ENCODE results near the gene OCLN. TPM values are rescaled to one million over a fixed set of nuclear protein-coding genes. Genes with fewer than 3 reads are reported as not detected.
"Not testable (repeated sequence)": the region's sequence is repeated elsewhere in the genome, so short reads cannot be mapped to it uniquely, and the experiment has no call there.

Gene OCLN, protein sequence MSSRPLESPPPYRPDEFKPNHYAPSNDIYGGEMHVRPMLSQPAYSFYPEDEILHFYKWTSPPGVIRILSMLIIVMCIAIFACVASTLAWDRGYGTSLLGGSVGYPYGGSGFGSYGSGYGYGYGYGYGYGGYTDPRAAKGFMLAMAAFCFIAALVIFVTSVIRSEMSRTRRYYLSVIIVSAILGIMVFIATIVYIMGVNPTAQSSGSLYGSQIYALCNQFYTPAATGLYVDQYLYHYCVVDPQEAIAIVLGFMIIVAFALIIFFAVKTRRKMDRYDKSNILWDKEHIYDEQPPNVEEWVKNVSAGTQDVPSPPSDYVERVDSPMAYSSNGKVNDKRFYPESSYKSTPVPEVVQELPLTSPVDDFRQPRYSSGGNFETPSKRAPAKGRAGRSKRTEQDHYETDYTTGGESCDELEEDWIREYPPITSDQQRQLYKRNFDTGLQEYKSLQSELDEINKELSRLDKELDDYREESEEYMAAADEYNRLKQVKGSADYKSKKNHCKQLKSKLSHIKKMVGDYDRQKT
- polyA plus RNA-seq (2012; ENCODE audit: insufficient read depth, insufficient read length, low read depth), result 1.5 TPM

DNA sequence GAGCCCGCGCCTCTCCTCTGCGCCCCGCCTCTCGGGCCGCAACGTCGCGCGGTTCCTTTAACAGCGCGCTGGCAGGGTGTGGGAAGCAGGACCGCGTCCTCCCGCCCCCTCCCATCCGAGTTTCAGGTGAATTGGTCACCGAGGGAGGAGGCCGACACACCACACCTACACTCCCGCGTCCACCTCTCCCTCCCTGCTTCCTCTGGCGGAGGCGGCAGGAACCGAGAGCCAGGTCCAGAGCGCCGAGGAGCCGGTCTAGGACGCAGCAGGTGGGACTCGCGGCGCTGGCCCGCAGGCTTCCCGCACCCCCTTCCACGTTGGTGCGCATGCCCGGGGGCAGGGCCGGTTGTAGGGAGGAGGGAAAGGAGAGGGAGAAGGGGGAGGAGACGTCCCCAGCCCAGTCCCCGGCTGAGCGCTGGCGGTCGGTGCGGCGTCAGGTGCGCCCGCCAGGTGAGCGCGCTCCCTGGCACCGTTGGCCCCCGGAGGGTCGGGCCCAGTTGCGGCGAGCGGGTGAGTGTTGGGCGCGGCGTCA is at the start of gene OCLN:
OCLN (plus strand) TSS at position 400 of the 532 bp plus-strand sequence. CDS start 11,455 bp downstream, outside the sequence.
- peak; percentile 25 for DNase-seq
- Histone ChIP-seq H3K36me3 (no peaks in the 10 kb centered on the region), H3K4me1 (no peaks in the 10 kb centered on the region), H3K4me3 (ENCODE audit: low read depth, low read length) (peak within 1 kb of the TSS; percentile 37), H3K9me3 (0 out of 2 replicates have a peak, but pooled peaks cover 4% of the 10 kb centered on the region), H3K27me3 (peaks cover 89% of the 10 kb centered on the region)
- TF ChIP-seq, protein P1, sequence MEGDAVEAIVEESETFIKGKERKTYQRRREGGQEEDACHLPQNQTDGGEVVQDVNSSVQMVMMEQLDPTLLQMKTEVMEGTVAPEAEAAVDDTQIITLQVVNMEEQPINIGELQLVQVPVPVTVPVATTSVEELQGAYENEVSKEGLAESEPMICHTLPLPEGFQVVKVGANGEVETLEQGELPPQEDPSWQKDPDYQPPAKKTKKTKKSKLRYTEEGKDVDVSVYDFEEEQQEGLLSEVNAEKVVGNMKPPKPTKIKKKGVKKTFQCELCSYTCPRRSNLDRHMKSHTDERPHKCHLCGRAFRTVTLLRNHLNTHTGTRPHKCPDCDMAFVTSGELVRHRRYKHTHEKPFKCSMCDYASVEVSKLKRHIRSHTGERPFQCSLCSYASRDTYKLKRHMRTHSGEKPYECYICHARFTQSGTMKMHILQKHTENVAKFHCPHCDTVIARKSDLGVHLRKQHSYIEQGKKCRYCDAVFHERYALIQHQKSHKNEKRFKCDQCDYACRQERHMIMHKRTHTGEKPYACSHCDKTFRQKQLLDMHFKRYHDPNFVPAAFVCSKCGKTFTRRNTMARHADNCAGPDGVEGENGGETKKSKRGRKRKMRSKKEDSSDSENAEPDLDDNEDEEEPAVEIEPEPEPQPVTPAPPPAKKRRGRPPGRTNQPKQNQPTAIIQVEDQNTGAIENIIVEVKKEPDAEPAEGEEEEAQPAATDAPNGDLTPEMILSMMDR (IDR thresholded peaks at IDR 0.05; ENCODE audit: low read depth, low read length), result no peak

DNA sequence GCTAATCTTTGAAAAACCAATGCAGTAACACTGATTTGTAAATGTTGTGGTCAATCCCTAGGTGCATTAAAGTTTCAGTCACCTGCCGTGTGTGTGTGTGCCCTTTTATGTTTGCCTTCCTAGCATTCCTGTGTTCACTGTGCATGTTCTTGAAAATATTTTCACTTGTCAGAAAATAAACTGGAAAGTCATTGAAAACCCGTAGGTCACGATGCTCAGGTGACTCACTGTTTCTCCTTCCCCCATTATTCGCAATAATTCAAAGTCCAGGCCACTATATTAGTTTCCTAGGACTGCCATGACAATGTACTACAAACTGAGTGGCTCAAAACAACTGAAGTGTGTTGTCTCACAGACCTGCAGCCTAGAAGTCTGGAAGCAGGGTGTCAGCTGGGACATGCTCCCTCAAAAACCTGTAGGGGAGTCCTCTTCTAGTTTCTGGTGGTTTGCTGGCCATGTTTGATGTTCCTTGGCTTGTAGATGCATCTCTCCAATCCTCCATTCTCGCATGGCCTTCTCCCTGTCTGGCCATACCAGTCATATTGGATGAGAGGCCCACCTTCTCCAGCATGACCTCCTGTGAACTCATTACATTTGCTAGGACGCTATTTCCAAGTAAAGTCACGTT is 48.3 kb upstream of the OCLN start:
- DNase-seq, result no peak
- Histone ChIP-seq H3K4me3 (ENCODE audit: low read depth, low read length) (no peak overlapping the region), H3K9me3 (no peaks in the 10 kb centered on the region), H3K27me3 (no peaks in the 10 kb centered on the region), H3K36me3 (no peaks in the 10 kb centered on the region), H3K4me1 (no peaks in the 10 kb centered on the region)
- TF ChIP-seq, protein P1 (IDR thresholded peaks at IDR 0.05; ENCODE audit: low read depth, low read length), result no peak

DNA sequence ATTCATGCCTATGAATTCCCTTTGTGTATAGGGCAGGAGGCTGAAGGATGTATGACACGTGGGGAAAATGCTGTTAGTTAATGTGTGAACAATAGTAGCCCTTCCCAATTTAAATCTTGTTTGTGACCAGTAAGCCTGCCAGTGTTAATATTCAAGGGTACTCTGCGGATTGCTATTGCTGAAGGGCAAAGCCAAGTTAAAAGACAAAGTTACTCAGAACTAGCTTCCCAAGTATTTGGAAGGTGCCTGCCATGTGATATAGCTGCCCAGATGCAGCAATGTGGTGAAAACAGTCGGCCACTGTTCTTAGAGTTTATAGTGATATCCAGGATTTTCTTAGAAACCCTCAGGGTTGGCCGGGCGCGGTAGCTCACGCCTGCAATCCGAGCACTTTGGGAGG is 43.1 kb upstream of the OCLN start:
- Histone ChIP-seq H3K36me3 (no peaks in the 10 kb centered on the region), H3K4me1 (no peaks in the 10 kb centered on the region), H3K27me3 (no peaks in the 10 kb centered on the region)

DNA sequence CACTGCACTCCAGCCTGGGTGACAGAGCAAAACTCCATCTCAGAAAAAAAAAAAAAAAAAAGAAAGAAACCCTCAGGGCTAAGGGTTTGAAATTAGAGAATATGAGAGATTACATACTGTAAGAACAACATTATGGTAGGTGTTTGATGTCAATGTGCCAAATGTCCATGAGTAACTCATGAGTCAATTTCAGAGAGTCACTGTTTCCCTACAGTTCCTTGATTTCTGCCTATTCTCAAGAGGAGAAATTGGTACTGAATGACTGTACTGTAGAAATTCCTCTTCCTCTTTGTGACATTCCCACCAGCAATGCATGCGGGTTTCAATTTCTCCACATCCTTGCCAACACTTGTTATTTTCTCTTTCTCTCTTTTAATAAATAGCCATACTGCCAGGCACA is 42.5 kb upstream of the OCLN start:
- Histone ChIP-seq H3K4me3 (ENCODE audit: low read depth, low read length) (no peak overlapping the region), H3K27me3 (no peaks in the 10 kb centered on the region), H3K36me3 (no peaks in the 10 kb centered on the region), H3K9me3 (no peaks in the 10 kb centered on the region), H3K4me1 (no peaks in the 10 kb centered on the region)
- DNase-seq, result no peak
- TF ChIP-seq, protein P1 (IDR thresholded peaks at IDR 0.05; ENCODE audit: low read depth, low read length), result no peak

More for the DNA sequence above, 43.1 kb upstream of the OCLN start:
- DNase-seq, result no peak
- TF ChIP-seq, protein P1 (IDR thresholded peaks at IDR 0.05; ENCODE audit: low read depth, low read length), result no peak
- Histone ChIP-seq H3K9me3 (no peaks in the 10 kb centered on the region), H3K4me3 (ENCODE audit: low read depth, low read length) (no peak overlapping the region)

DNA sequence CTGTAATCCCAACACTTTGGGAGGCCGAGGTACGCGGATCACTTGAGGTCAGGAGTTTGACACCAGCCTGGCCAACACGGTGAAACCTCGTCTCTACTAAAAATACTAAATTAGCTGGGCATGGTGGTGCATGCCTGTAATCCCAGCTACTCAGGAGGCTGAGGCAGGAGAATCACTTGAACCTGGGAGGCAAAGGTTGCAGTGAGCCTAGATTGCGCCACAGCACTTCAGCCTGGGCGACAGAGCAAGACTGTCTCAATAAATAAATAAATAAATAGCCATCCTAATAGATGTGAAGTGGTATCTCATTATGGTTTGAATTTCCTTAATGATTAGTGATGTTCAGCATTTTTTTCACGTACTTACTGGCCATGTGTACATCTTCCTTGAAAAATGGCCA is 42.1 kb upstream of the OCLN start:
- not testable (repeated sequence) for H3K9me3 ChIP-seq; H3K36me3 ChIP-seq; DNase-seq; H3K4me1 ChIP-seq; H3K4me3 ChIP-seq (ENCODE audit: low read depth, low read length); H3K27me3 ChIP-seq

DNA sequence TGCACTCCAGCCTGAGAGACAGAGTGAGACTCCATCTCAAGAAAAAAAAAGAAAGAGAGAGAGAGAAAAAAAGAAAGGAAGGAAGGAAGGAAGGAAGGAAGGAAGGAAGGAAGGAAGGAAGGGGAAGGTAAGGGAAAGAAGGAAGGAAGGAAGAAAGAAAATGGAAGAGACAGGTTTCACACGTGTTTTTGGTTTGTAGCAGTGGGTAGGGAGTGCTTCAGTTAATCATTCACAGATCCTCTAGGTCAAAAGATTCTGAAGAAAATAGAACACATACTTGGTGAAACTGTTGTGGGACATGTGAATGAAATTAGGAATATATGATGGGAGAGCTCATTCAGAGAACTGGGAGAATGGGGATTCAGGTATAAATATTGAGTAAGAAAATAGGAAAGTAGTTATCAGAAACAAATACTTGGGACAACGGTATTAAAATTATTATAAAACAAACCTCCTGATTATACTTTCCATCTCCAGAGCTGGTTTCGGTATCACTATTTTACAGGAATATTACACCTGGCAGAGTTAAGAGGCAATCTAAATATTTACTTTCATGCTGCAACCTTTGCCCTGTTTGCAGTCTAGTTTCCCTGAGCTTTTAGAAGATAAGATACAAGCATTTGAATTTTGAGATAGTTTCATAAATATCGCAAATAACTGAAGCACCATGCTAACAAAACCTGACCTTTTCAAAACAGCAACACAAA is 40.5 kb upstream of the OCLN start:
- Histone ChIP-seq H3K36me3 (no peaks in the 10 kb centered on the region), H3K27me3 (no peaks in the 10 kb centered on the region), H3K4me1 (no peaks in the 10 kb centered on the region), H3K9me3 (no peaks in the 10 kb centered on the region), H3K4me3 (ENCODE audit: low read depth, low read length) (no peak overlapping the region)
- DNase-seq, result no peak
- TF ChIP-seq, protein P1 (IDR thresholded peaks at IDR 0.05; ENCODE audit: low read depth, low read length), result no peak

DNA sequence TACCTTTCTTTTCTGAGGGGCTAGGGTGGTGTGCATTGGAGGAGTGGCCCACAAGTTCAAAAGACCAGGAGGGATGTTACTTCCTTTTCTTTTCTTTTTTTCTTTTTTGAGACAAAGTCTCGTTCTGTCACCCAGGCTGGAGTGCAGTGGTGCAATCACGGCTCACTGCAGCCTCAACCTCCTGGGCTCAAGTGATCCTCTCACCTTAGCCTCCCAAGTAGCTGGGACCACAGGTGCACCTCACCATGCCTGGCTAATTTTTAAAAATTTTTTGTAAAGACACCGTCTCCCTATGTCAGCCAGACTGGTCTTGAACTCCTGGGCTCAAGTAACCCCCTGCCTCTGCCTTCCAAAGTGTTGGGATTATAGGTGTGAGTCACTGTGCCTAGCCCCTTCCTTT is 39.1 kb upstream of the OCLN start:
- not testable (repeated sequence) for H3K4me3 ChIP-seq (ENCODE audit: low read depth, low read length); H3K4me1 ChIP-seq; H3K36me3 ChIP-seq; DNase-seq; H3K27me3 ChIP-seq; H3K9me3 ChIP-seq
